Measurements from ENCODE around the gene IPO4.

The IPO4 gene

GRCh38 chr14:24156840-24157239 lies 31.8 kb downstream of the IPO4 start:
- H3K4me3 ChIP-seq (ENCODE audit: low read depth, low read length): no peak overlapping the region
- TF ChIP-seq POLR2A (IDR thresholded peaks at IDR 0.05; ENCODE audit: extremely low read depth, insufficient read length) (no peak), MAX (IDR thresholded peaks at IDR 0.05; ENCODE audit: low read depth, low read length) (no peak), CTCF (IDR thresholded peaks at IDR 0.05; ENCODE audit: low read depth, low read length) (no peak), MYC (IDR thresholded peaks at IDR 0.05; ENCODE audit: low read depth, low read length) (no peak)
- DNase-seq (ENCODE audit: low read depth): no peak

- no peak overlapping the region for H3K4me3 ChIP-seq (ENCODE audit: low read depth, low read length)
- TF ChIP-seq POLR2A (IDR thresholded peaks at IDR 0.05; ENCODE audit: extremely low read depth, insufficient read length) (no peak), MYC (IDR thresholded peaks at IDR 0.05; ENCODE audit: low read depth, low read length) (no peak), CTCF (IDR thresholded peaks at IDR 0.05; ENCODE audit: low read depth, low read length) (no peak), MAX (IDR thresholded peaks at IDR 0.05; ENCODE audit: low read depth, low read length) (no peak)
- DNase-seq (ENCODE audit: low read depth): no peak
Observed at GRCh38 chr14:24155100-24155499, 33.5 kb downstream of the IPO4 start.

GRCh38 chr14:24151404-24152080 lies 37.1 kb downstream of the IPO4 start:
- TF ChIP-seq CTCF (IDR thresholded peaks at IDR 0.05; ENCODE audit: low read depth, low read length): no peak
- TF ChIP-seq POLR2A (IDR thresholded peaks at IDR 0.05; ENCODE audit: extremely low read depth, insufficient read length): no peak
- TF ChIP-seq MAX (IDR thresholded peaks at IDR 0.05; ENCODE audit: low read depth, low read length): no peak
- TF ChIP-seq MYC (IDR thresholded peaks at IDR 0.05; ENCODE audit: low read depth, low read length): no peak
- no peak overlapping the region for H3K4me3 ChIP-seq (ENCODE audit: low read depth, low read length)
- no peak for DNase-seq (ENCODE audit: low read depth)

GRCh38 chr14:24150993-24151392 lies 37.6 kb downstream of the IPO4 start:
- TF ChIP-seq CTCF (IDR thresholded peaks at IDR 0.05; ENCODE audit: low read depth, low read length): no peak
- no peak overlapping the region for H3K4me3 ChIP-seq (ENCODE audit: low read depth, low read length)
- no peak for DNase-seq (ENCODE audit: low read depth)

GRCh38 chr14:24150567-24150966 lies 38.0 kb downstream of the IPO4 start:
- DNase-seq (ENCODE audit: low read depth): no peak
- TF ChIP-seq POLR2A (IDR thresholded peaks at IDR 0.05; ENCODE audit: extremely low read depth, insufficient read length): no peak
- TF ChIP-seq MYC (IDR thresholded peaks at IDR 0.05; ENCODE audit: low read depth, low read length): no peak
- TF ChIP-seq CTCF (IDR thresholded peaks at IDR 0.05; ENCODE audit: low read depth, low read length): no peak
- no peak for TF ChIP-seq MAX (IDR thresholded peaks at IDR 0.05; ENCODE audit: low read depth, low read length)
- no peak overlapping the region for H3K4me3 ChIP-seq (ENCODE audit: low read depth, low read length)

- no peak for TF ChIP-seq CTCF (IDR thresholded peaks at IDR 0.05; ENCODE audit: low read depth, low read length)
- DNase-seq (ENCODE audit: low read depth): no peak
- no peak overlapping the region for H3K4me3 ChIP-seq (ENCODE audit: low read depth, low read length)
Observed at GRCh38 chr14:24150061-24150460, 38.6 kb downstream of the IPO4 start.

Measured in NB4 (cell line).